HCT116 (cell line): Measurements from ENCODE around the gene MALSU1. TPM values are rescaled to one million over a fixed set of nuclear protein-coding genes. Genes with fewer than 3 reads are reported as not detected.

Experiments
- ATAC-seq: fragments of 200-7000 bp; cut with Tn5 transposase; 2 replicates; pipeline ENCODE4 v1.9.1; 2020; ENCODE audit warnings: mild to moderate bottlenecking, moderate library complexity
- BruUV-seq: library from RNA; stranded (reverse); fragments of 400-500 nt; replicated peaks from 2 replicates; lab custom pipeline; 2021; lab: Mats Ljungman, UMichigan
- CTCF ChIA-PET: fragments of 300-600 bp; sonication (Branson Sonifier 250); formaldehyde crosslinking; loops from one replicate; lab custom pipeline; 2021; ENCODE audit warnings: antibody characterized with exemption; lab: Charles Lee
- POLR2A ChIA-PET: fragments of 300-600, 350-600 bp; sonication (Branson Sonifier 250); formaldehyde crosslinking; loops from one replicate; lab custom pipeline; 2021; ENCODE audit warnings: antibody characterized with exemption; lab: Charles Lee
- RAD21 ChIA-PET, 2 experiments: fragments of 300-600 bp; sonication (Branson Sonifier 250); formaldehyde crosslinking; loops; one replicate each; lab custom pipeline; 2023; ENCODE audit warnings: low total read pairs in 2 of 2; ENCODE audit not compliant: uncharacterized antibody in 2 of 2, unreplicated experiment in 2 of 2, low non-redundant PET in 1 of 2; lab: Charles Lee
- DNase-seq: peaks from one replicate; pipeline ENCODE4 v3.0.0-alpha.2; 2010; ENCODE audit warnings: low read depth, low spot score
- H2AFZ ChIP-seq: fragments of 200-600 bp; shearing (Covaris generic), sonication (generic); 2 replicates; pipeline ENCODE4 v1.6.1; 2017; ENCODE audit warnings: low read depth, mixed run types, mixed read lengths, antibody characterized with exemption, low read length; ENCODE audit not compliant: poor library complexity, severe bottlenecking
- H3K27ac ChIP-seq: 2 replicates; pipeline ENCODE4 v1.5.1; 2012; ENCODE audit warnings: low read depth, low read length
- H3K27me3 ChIP-seq: fragments of 200-600 bp; sonication (generic); 2 replicates; pipeline ENCODE4 v1.6.1; 2016; ENCODE audit warnings: mixed run types, low read length, mixed read lengths; ENCODE audit not compliant: insufficient read depth
- H3K36me3 ChIP-seq, 2 experiments: fragments of 200-500 bp in 1 of 2; fragments of 200-600 bp in 1 of 2; sonication (Bioruptor generic) in 1 of 2; sonication (generic) in 1 of 2; 2 replicates each; pipeline versions ENCODE4 v1.5.1 to v1.6.1; 2014 to 2016; ENCODE audit warnings: low read length in 2 of 2, inconsistent platforms in 1 of 2, mixed read lengths in 1 of 2, mixed run types in 1 of 2; ENCODE audit not compliant: insufficient read depth in 2 of 2, control insufficient read depth in 1 of 2
- H3K4me1 ChIP-seq, 2 experiments: fragments of 200-600 bp in 1 of 2; sonication (generic) in 1 of 2; 2 replicates each; pipeline versions ENCODE4 v1.5.1 to v1.6.1; 2012 to 2017; ENCODE audit warnings: low read length in 2 of 2, inconsistent platforms in 1 of 2, mild to moderate bottlenecking in 1 of 2, mixed read lengths in 1 of 2, mixed run types in 1 of 2, moderate library complexity in 1 of 2; ENCODE audit not compliant: insufficient read depth in 2 of 2, control insufficient read depth in 1 of 2
- H3K4me2 ChIP-seq: fragments of 200-600 bp; sonication (generic); 2 replicates; pipeline ENCODE4 v1.6.1; 2017; ENCODE audit warnings: mixed run types, low read length, mixed read lengths
- H3K4me3 ChIP-seq, 2 experiments: fragments of 200-600 bp in 1 of 2; sonication (generic) in 1 of 2; replicated peaks in 1 of 2; 2 replicates each; pipeline ENCODE4 v1.5.1; 2011 to 2016; ENCODE audit warnings: low read length in 2 of 2, control low read depth in 1 of 2, low read depth in 1 of 2, mild to moderate bottlenecking in 1 of 2, mixed read lengths in 1 of 2, mixed run types in 1 of 2
- H3K79me2 ChIP-seq: fragments of 200-600 bp; sonication (generic); 2 replicates; pipeline ENCODE4 v1.6.1; 2017; ENCODE audit warnings: mild to moderate bottlenecking, mixed run types, low read length, moderate library complexity, mixed read lengths; ENCODE audit not compliant: insufficient read depth
- H3K9ac ChIP-seq: fragments of 200-600 bp; sonication (generic); 2 replicates; pipeline ENCODE4 v1.6.1; 2016; ENCODE audit warnings: low read length, mixed read lengths
- H3K9me2 ChIP-seq: fragments of 200-600 bp; sonication (generic), shearing (Covaris generic); 2 replicates; pipeline ENCODE4 v1.6.1; 2017; ENCODE audit warnings: mixed run types, mild to moderate bottlenecking, moderate library complexity; ENCODE audit not compliant: insufficient read depth
- H3K9me3 ChIP-seq, 2 experiments: fragments of 200-500 bp in 1 of 2; fragments of 200-600 bp in 1 of 2; sonication (Bioruptor generic) in 1 of 2; sonication (generic) in 1 of 2; 2 replicates each; pipeline ENCODE4 v1.6.1; 2014 to 2017; ENCODE audit warnings: low read length in 2 of 2, mixed read lengths in 2 of 2, inconsistent platforms in 1 of 2, low read depth in 1 of 2, mild to moderate bottlenecking in 1 of 2, mixed run types in 1 of 2, moderate library complexity in 1 of 2; ENCODE audit not compliant: control insufficient read depth in 1 of 2, insufficient read depth in 1 of 2
- H4K20me1 ChIP-seq: fragments of 200-600 bp; sonication (generic), shearing (Covaris generic); 2 replicates; pipeline ENCODE4 v1.6.1; 2017; ENCODE audit warnings: mixed run types, mild to moderate bottlenecking, moderate library complexity; ENCODE audit not compliant: insufficient read depth
- ATF3 ChIP-seq: IDR thresholded peaks from 2 replicates; pipeline ENCODE4 v1.6.1; 2012
- CTCF ChIP-seq, 3 experiments: fragments of 200-600 bp in 1 of 3; sonication (generic) in 1 of 3; IDR thresholded peaks in 2 of 3; conservative IDR thresholded peaks in 1 of 3; 2 replicates each; pipeline ENCODE4 v1.5.1; 2012 to 2017; ENCODE audit warnings: low read depth in 2 of 3, low read length in 2 of 3, antibody characterized with exemption in 1 of 3, borderline replicate concordance in 1 of 3, control low read depth in 1 of 3, mild to moderate bottlenecking in 1 of 3, mixed read lengths in 1 of 3, mixed run types in 1 of 3, moderate library complexity in 1 of 3; ENCODE audit not compliant: insufficient read depth in 1 of 3
- EZH2 ChIP-seq: fragments of 200-600 bp; sonication (generic); IDR thresholded peaks from 2 replicates; pipeline ENCODE4 v1.6.1; 2017; ENCODE audit warnings: antibody characterized with exemption, mixed run types
- FOSL1 ChIP-seq: IDR thresholded peaks from 2 replicates; pipeline ENCODE4 v1.6.1; 2012; ENCODE audit warnings: low read depth
- REST ChIP-seq: IDR thresholded peaks from 2 replicates; pipeline ENCODE4 v1.6.1; 2012; ENCODE audit warnings: low read depth
- SRF ChIP-seq: IDR thresholded peaks from 2 replicates; pipeline ENCODE4 v1.6.1; 2012; ENCODE audit warnings: low read depth
- ZFX ChIP-seq: fragments of 450-650 bp; IDR thresholded peaks from 2 replicates; pipeline ENCODE4 v1.6.1; 2017
- intact Hi-C: fragments of 100-400 bp; cut with micrococcal nuclease; formaldehyde crosslinking; loops from 2 replicates; pipeline ENCODE4 v1.10.0; 2022
- total RNA-seq: library from RNA; stranded (reverse); gene quantifications from one replicate; pipeline ENCODE4 v1.2.1, GENCODE V29; 2021; ENCODE audit not compliant: unreplicated experiment
- TF ChIP-seq, protein P1 (sequence below): IDR thresholded peaks from 2 replicates; pipeline ENCODE4 v1.6.1; 2012
- TF ChIP-seq, protein P2 (sequence below): IDR thresholded peaks from 2 replicates; pipeline ENCODE4 v1.6.1; 2011; ENCODE audit warnings: mild to moderate bottlenecking, low read length, moderate library complexity; ENCODE audit not compliant: insufficient replicate concordance; ENCODE audit errors: extremely low read depth

MALSU1 gene
- total RNA-seq, 1 experiment from 2014 or later: 105 TPM

- TF ChIP-seq REST: no peak
- TF ChIP-seq, protein P1, sequence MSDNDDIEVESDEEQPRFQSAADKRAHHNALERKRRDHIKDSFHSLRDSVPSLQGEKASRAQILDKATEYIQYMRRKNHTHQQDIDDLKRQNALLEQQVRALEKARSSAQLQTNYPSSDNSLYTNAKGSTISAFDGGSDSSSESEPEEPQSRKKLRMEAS: peak; percentile 82
- TF ChIP-seq SRF: peak; percentile 83
- TF ChIP-seq EZH2: no peak
Observed at GRCh38 chr7:23298885-23299769, at the start of gene MALSU1 (continued).

DNA sequence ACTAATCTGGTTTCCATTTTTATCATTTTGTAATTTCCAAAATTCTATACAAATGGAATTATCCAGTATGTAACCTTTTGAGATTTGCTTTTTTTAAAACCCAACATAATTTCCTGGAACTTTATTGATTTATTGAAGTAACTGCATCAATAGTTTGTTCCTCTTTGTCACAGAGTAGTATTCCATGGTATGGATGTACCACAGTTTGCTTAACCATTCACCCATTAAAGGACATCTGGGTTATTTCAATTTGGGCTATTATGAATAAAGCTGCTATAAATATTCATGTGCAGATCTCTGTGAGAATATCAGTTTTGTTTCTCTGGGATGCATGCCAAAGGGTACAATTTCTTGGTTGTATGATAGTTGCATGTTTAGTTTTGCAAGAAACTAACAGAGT is 49.7 kb upstream of the MALSU1 start:
- no peaks in the 10 kb centered on the region for H3K9me2 ChIP-seq
- H3K4me3 ChIP-seq: no peak overlapping the region
- H2AFZ ChIP-seq: no peak overlapping the region
- ATAC-seq: no peak
- no peaks in the 10 kb centered on the region for H3K36me3 ChIP-seq
- no peaks in the 10 kb centered on the region for H3K27me3 ChIP-seq
- H3K4me1 ChIP-seq: 0 out of 4 replicates have a peak, but pooled peaks cover 0 to 2% of the 10 kb centered on the region in 2 experiments
- POLR2A ChIA-PET: no interaction called here
- no peak overlapping the region for H3K27ac ChIP-seq
- no peaks in the 10 kb centered on the region for H3K79me2 ChIP-seq
- CTCF ChIA-PET: no interaction called here
- BruUV-seq: no TSS peak
- no peaks in the 10 kb centered on the region for H4K20me1 ChIP-seq
- intact Hi-C loops: no loop called here
- no peak overlapping the region for H3K9ac ChIP-seq
- RAD21 ChIA-PET: no interaction called here
- DNase-seq: no peak
- no peaks in the 10 kb centered on the region for H3K9me3 ChIP-seq
- H3K4me2 ChIP-seq: no peak overlapping the region
- TF ChIP-seq, protein P2, sequence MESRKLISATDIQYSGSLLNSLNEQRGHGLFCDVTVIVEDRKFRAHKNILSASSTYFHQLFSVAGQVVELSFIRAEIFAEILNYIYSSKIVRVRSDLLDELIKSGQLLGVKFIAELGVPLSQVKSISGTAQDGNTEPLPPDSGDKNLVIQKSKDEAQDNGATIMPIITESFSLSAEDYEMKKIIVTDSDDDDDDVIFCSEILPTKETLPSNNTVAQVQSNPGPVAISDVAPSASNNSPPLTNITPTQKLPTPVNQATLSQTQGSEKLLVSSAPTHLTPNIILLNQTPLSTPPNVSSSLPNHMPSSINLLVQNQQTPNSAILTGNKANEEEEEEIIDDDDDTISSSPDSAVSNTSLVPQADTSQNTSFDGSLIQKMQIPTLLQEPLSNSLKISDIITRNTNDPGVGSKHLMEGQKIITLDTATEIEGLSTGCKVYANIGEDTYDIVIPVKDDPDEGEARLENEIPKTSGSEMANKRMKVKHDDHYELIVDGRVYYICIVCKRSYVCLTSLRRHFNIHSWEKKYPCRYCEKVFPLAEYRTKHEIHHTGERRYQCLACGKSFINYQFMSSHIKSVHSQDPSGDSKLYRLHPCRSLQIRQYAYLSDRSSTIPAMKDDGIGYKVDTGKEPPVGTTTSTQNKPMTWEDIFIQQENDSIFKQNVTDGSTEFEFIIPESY: no peak
- TF ChIP-seq FOSL1 (no peak), REST (no peak), CTCF (IDR thresholded peaks at IDR 0.05 in 2 of 3, conservative IDR thresholded peaks at IDR 0.05 in 1 of 3; ENCODE audit: borderline replicate concordance in 1 of 3, insufficient read depth in 1 of 3, low read depth in 2 of 3, low read length in 2 of 3) (no peak), ATF3 (no peak), ZFX (no peak)
- TF ChIP-seq, protein P1: no peak
